ENCODE measurements around the gene ST8SIA2.

The ST8SIA2 gene

GRCh38 chr15:92399271-92399950 is 5.7 kb downstream of the ST8SIA2 start:
- no peak for DNase-seq (ENCODE audit: low read depth in 2 of 2)

GRCh38 chr15:92400573-92400972 is 6.9 kb downstream of the ST8SIA2 start:
- no peak for DNase-seq (ENCODE audit: low read depth in 2 of 2)

- DNase-seq (ENCODE audit: low read depth in 2 of 2): no peak
Measured at GRCh38 chr15:92400980-92401787, 7.5 kb downstream of the ST8SIA2 start.

- DNase-seq (ENCODE audit: low read depth in 2 of 2): no peak
Measured at GRCh38 chr15:92402751-92403150, 9.1 kb downstream of the ST8SIA2 start.

- DNase-seq (ENCODE audit: low read depth in 2 of 2): no peak
Measured at GRCh38 chr15:92405942-92406341, 12.3 kb downstream of the ST8SIA2 start.

GRCh38 chr15:92407321-92407720 is 13.6 kb downstream of the ST8SIA2 start:
- no peak for DNase-seq (ENCODE audit: low read depth in 2 of 2)

GRCh38 chr15:92407916-92408315 is 14.2 kb downstream of the ST8SIA2 start:
- DNase-seq (ENCODE audit: low read depth in 2 of 2): no peak

- no peak for DNase-seq (ENCODE audit: low read depth in 2 of 2)
Measured at GRCh38 chr15:92409006-92409405, 15.3 kb downstream of the ST8SIA2 start.

- no peak for DNase-seq (ENCODE audit: low read depth in 2 of 2)
Measured at GRCh38 chr15:92409521-92409920, 15.8 kb downstream of the ST8SIA2 start.

- no peak for DNase-seq (ENCODE audit: low read depth in 2 of 2)
Measured at GRCh38 chr15:92410537-92410936, 16.9 kb downstream of the ST8SIA2 start.

- no peak for DNase-seq (ENCODE audit: low read depth in 2 of 2)
Measured at GRCh38 chr15:92411256-92411655, 17.6 kb downstream of the ST8SIA2 start.

- DNase-seq (ENCODE audit: low read depth in 2 of 2): no peak
Measured at GRCh38 chr15:92413510-92413909, 19.8 kb downstream of the ST8SIA2 start.

GRCh38 chr15:92415639-92416297 is 22.1 kb downstream of the ST8SIA2 start:
- no peak for DNase-seq (ENCODE audit: low read depth in 2 of 2)

- no peak for DNase-seq (ENCODE audit: low read depth in 2 of 2)
Measured at GRCh38 chr15:92416557-92416956, 22.9 kb downstream of the ST8SIA2 start.

- DNase-seq (ENCODE audit: low read depth in 2 of 2): no peak
Measured at GRCh38 chr15:92417716-92418115, 24.0 kb downstream of the ST8SIA2 start.

- no peak for DNase-seq (ENCODE audit: low read depth in 2 of 2)
Measured at GRCh38 chr15:92418864-92419263, 25.2 kb downstream of the ST8SIA2 start.

- no peak for DNase-seq (ENCODE audit: low read depth in 2 of 2)
Measured at GRCh38 chr15:92421976-92422375, 28.3 kb downstream of the ST8SIA2 start.

- no peak for DNase-seq (ENCODE audit: low read depth in 2 of 2)
Measured at GRCh38 chr15:92425578-92426225, 32.0 kb downstream of the ST8SIA2 start.

GRCh38 chr15:92429378-92430068 is 35.8 kb downstream of the ST8SIA2 start:
- no peak for DNase-seq (ENCODE audit: low read depth in 2 of 2)

- no peak for DNase-seq (ENCODE audit: low read depth in 2 of 2)
Measured at GRCh38 chr15:92430069-92430440, 36.4 kb downstream of the ST8SIA2 start.

- DNase-seq (ENCODE audit: low read depth in 2 of 2): no peak
Measured at GRCh38 chr15:92435145-92435544, 41.5 kb downstream of the ST8SIA2 start.

GRCh38 chr15:92438471-92438870 is 44.8 kb downstream of the ST8SIA2 start:
- no peak for DNase-seq (ENCODE audit: low read depth in 2 of 2)
